Measurements from ENCODE around the gene ARL17B. TPM values are rescaled to one million over a fixed set of nuclear protein-coding genes. Genes with fewer than 3 reads are reported as not detected.
"Not testable (repeated sequence)": the region's sequence is repeated elsewhere in the genome, so short reads cannot be mapped to it uniquely, and the experiment has no call there.

Gene ARL17B
- total RNA-seq, 4 donors from 2014 or later: 9.3 to 39.3 (median 14.6) TPM

GRCh38 chr17:46264456-46265198 is 96.9 kb downstream of the ARL17B start:
- Histone ChIP-seq H3K4me1 (peaks cover 7 to 19% of the 10 kb centered on the region in 2 donors), H3K36me3 (no peaks in the 10 kb centered on the region), H3K27ac (peak overlapping the region in 2 of 4 donors; percentile 8 to 38), H3K27me3 (no peaks in the 10 kb centered on the region), H3K4me3 (no peak overlapping the region), H3K9me3 (no peaks in the 10 kb centered on the region)
- no peak for TF ChIP-seq POLR2A (IDR thresholded peaks at IDR 0.05)
- TF ChIP-seq, protein P1, sequence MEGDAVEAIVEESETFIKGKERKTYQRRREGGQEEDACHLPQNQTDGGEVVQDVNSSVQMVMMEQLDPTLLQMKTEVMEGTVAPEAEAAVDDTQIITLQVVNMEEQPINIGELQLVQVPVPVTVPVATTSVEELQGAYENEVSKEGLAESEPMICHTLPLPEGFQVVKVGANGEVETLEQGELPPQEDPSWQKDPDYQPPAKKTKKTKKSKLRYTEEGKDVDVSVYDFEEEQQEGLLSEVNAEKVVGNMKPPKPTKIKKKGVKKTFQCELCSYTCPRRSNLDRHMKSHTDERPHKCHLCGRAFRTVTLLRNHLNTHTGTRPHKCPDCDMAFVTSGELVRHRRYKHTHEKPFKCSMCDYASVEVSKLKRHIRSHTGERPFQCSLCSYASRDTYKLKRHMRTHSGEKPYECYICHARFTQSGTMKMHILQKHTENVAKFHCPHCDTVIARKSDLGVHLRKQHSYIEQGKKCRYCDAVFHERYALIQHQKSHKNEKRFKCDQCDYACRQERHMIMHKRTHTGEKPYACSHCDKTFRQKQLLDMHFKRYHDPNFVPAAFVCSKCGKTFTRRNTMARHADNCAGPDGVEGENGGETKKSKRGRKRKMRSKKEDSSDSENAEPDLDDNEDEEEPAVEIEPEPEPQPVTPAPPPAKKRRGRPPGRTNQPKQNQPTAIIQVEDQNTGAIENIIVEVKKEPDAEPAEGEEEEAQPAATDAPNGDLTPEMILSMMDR (IDR thresholded peaks at IDR 0.05 in 4 of 5, conservative IDR thresholded peaks at IDR 0.05 in 1 of 5): no peak
- intact Hi-C loops (cut with DNase I; ENCODE audit: low total_unique reads) (loop anchor here (5.0 kb wide), 1 partner anchor 367 kb away; no protein-coding TSS in a partner anchor), in situ Hi-C loops (cut with MboI; ENCODE audit: low sequenced_read_pairs in 4 of 4) (loop anchor here in 1 of 4 donors (25.0 kb wide), 1 partner anchor 677 kb away; no protein-coding TSS in a partner anchor)
- ATAC-seq (no peak), DNase-seq (no peak)

GRCh38 chr17:46262271-46262670 is 99.3 kb downstream of the ARL17B start:
- in situ Hi-C loops (cut with MboI; ENCODE audit: low sequenced_read_pairs in 4 of 4): loop anchor here in 1 of 4 donors (25.0 kb wide), 1 partner anchor 675 kb away; no protein-coding TSS in a partner anchor
- Histone ChIP-seq H3K36me3 (no peaks in the 10 kb centered on the region), H3K27me3 (no peaks in the 10 kb centered on the region), H3K4me1 (peaks cover 7 to 12% of the 10 kb centered on the region in 2 donors), H3K9me3 (no peaks in the 10 kb centered on the region), H3K4me3 (no peak overlapping the region), H3K27ac (no peak overlapping the region)
- no peak for TF ChIP-seq POLR2A (IDR thresholded peaks at IDR 0.05)
- TF ChIP-seq, protein P1 (IDR thresholded peaks at IDR 0.05 in 4 of 5, conservative IDR thresholded peaks at IDR 0.05 in 1 of 5): no peak
- ATAC-seq (no peak), DNase-seq (no peak)
- intact Hi-C loops (cut with DNase I; ENCODE audit: low total_unique reads): no loop called here

DNA sequence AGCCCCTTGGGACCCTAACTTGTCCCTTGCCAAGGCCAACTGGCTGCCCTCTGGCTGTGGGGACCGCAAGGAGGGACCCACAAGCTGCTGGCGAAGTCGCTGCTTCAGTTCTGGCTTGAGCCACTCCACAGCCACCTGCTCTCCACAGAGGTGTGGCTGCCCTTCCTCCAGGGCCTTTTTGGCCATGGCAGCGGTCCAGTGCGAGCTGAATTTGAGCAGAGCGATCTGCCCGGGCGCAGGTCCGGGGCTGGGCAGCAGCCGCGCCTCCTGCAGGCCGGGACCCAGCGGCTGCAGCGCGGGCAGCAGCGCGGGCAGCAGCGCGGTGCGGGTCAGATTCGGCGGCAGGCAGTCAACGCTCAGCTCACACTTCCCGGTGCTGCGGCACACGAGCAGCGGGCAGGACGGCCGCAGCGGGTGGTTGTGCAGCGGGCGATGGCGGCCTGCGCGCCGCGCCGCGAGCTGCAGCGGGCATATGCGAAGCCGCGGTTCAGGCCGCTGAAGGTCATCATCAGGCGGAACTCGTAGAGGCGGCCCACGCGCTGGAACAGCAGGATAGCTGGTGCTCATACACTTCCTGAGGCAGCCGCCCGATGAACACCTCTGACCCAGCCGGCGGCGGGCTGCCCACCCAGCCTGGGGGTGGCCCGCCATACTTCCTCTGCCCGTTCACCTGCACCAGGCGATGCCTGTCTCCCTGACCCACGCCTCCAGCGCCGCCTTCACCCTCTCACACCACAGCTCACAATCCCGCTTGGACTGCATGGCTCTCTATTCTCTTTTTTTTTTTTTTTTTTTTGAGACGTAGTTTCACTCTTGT is 101.5 kb downstream of the ARL17B start:
- H3K36me3 ChIP-seq; H3K27ac ChIP-seq; H3K4me1 ChIP-seq; H3K27me3 ChIP-seq; intact Hi-C loops (cut with DNase I; ENCODE audit: low total_unique reads); H3K9me3 ChIP-seq: not testable (repeated sequence)
- DNase-seq (peak in 1 of 2 donors; percentile 35), ATAC-seq (peak; percentile 71 to 84)
- peak overlapping the region in 3 of 4 donors; percentile 38 to 46 (median 42) for H3K4me3 ChIP-seq
- in situ Hi-C loops (cut with MboI; ENCODE audit: low sequenced_read_pairs in 4 of 4): loop anchor here in 1 of 4 donors (25.0 kb wide), 1 partner anchor 673 kb away; no protein-coding TSS in a partner anchor

DNA sequence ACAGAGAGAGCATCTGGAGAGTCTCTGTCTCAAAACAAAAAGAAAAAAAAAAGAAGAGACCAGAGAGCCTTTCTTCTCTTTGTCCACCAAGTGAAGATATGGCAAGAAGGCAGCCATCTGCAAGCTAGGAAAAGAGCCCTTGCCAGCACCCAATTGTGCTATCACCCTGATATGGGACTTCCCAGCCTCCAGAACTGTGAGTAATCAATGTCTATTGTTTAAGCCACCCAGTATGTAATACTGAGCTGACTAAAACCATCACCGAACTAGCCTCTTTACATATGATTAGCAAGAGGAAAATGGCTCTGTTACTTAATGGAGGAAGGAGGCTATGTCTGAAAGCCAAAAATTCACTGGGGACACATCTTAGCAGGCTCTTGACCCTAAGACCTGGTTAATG is 105.2 kb downstream of the ARL17B start:
- H3K4me1 ChIP-seq; ATAC-seq; H3K27me3 ChIP-seq; intact Hi-C loops (cut with DNase I; ENCODE audit: low total_unique reads); DNase-seq; H3K36me3 ChIP-seq; H3K9me3 ChIP-seq; H3K27ac ChIP-seq; H3K4me3 ChIP-seq: not testable (repeated sequence)
- in situ Hi-C loops (cut with MboI; ENCODE audit: low sequenced_read_pairs in 4 of 4): loop anchor here in 1 of 4 donors (25.0 kb wide), 1 partner anchor 669 kb away; no protein-coding TSS in a partner anchor

GRCh38 chr17:46254215-46254614 is 107.4 kb downstream of the ARL17B start:
- intact Hi-C loops (cut with DNase I; ENCODE audit: low total_unique reads); H3K27ac ChIP-seq; H3K4me1 ChIP-seq; H3K27me3 ChIP-seq; DNase-seq; ATAC-seq; H3K4me3 ChIP-seq; H3K9me3 ChIP-seq; H3K36me3 ChIP-seq: not testable (repeated sequence)
- in situ Hi-C loops (cut with MboI; ENCODE audit: low sequenced_read_pairs in 4 of 4): loop anchor here in 1 of 4 donors (25.0 kb wide), 1 partner anchor 667 kb away; no protein-coding TSS in a partner anchor

- H3K4me3 ChIP-seq; intact Hi-C loops (cut with DNase I; ENCODE audit: low total_unique reads); H3K27me3 ChIP-seq; H3K27ac ChIP-seq; H3K36me3 ChIP-seq; H3K9me3 ChIP-seq; H3K4me1 ChIP-seq: not testable (repeated sequence)
- peak in 1 of 2 donors; percentile 40 for DNase-seq
- TF ChIP-seq, protein P1 (IDR thresholded peaks at IDR 0.05 in 4 of 5, conservative IDR thresholded peaks at IDR 0.05 in 1 of 5): peak; percentile 21 to 72 (median 46)
- in situ Hi-C loops (cut with MboI; ENCODE audit: low sequenced_read_pairs in 4 of 4): loop anchor here in 1 of 4 donors (25.0 kb wide), 1 partner anchor 666 kb away; no protein-coding TSS in a partner anchor
- peak in 1 of 2 donors; percentile 82 for ATAC-seq
Measured at GRCh38 chr17:46253722-46254121, 107.8 kb downstream of the ARL17B start.

DNA sequence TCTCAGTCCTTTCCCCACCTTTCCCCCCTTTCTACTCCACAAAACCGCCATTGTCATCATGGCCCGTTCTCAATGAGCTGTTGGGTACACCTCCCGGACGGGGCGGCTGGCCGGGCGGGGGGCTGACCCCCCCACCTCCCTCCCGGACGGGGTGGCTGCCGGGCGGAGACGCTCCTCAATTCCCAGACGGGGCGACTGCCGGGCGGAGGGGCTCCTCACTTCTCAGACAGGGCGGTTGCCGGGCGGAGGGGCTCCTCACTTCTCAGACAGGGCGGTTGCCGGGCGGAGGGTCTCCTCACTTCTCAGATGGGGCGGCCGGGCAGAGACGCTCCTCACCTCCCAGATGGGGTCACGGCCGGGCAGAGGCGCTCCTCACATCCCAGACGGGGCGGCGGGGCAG is 108.8 kb downstream of the ARL17B start:
- H3K4me1 ChIP-seq; H3K36me3 ChIP-seq; H3K27me3 ChIP-seq; intact Hi-C loops (cut with DNase I; ENCODE audit: low total_unique reads); H3K4me3 ChIP-seq; ATAC-seq; DNase-seq; H3K27ac ChIP-seq; H3K9me3 ChIP-seq: not testable (repeated sequence)
- in situ Hi-C loops (cut with MboI; ENCODE audit: low sequenced_read_pairs in 4 of 4): loop anchor here in 1 of 4 donors (25.0 kb wide), 1 partner anchor 666 kb away; no protein-coding TSS in a partner anchor

- in situ Hi-C loops (cut with MboI; ENCODE audit: low sequenced_read_pairs in 4 of 4); intact Hi-C loops (cut with DNase I; ENCODE audit: low total_unique reads); ATAC-seq; H3K4me1 ChIP-seq; H3K27me3 ChIP-seq; DNase-seq; H3K9me3 ChIP-seq; H3K36me3 ChIP-seq; H3K27ac ChIP-seq; H3K4me3 ChIP-seq: not testable (repeated sequence)
Measured at GRCh38 chr17:46249153-46249552, 112.4 kb downstream of the ARL17B start.
